ENCODE measurements around the gene SALL2. TPM values are rescaled to one million over a fixed set of nuclear protein-coding genes. Genes with fewer than 3 reads are reported as not detected.

The SALL2 gene
- total and polyA plus RNA-seq, 4 experiments from 2014 or later: 0.42 to 6.6 (median 4.6) TPM

DNA sequence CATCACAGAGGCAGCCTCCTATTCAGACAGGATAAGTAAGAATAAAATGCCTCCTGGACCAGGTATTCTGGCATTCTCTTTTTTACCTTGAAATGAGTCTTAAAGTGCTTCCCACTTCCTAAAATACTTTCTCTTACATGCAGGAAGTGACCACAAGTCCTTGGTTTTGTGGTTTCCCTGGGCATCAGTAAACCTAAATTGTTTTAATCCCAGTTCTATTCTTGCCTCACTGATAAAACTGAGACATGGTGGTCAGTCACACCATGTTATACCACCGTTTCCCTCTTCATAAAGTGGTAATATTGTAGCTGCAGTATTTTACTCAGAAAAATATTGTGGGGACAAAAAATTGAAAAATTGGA is 1.2 kb upstream of the SALL2 start:
- Histone ChIP-seq H3K9me3 (ENCODE audit: control insufficient read depth in 1 of 2, low read length in 2 of 2) (no peaks in the 10 kb centered on the region), H3K27me3 (ENCODE audit: insufficient read depth, low read length) (no peaks in the 10 kb centered on the region), H3K27ac (ENCODE audit: low read depth, low read length) (no peak overlapping the region), H3K4me1 (ENCODE audit: insufficient read depth, low read length) (peaks cover 15% of the 10 kb centered on the region), H3K4me3 (ENCODE audit: low read length in 2 of 2) (no peak overlapping the region), H3K36me3 (ENCODE audit: insufficient read depth, low read length) (no peaks in the 10 kb centered on the region)
- Mint-ChIP-seq H3K4me3 (peak overlapping the region; percentile 66 to 90 (median 84)), H3K27me3 (peaks cover 0 to 3% of the 10 kb centered on the region in 2 donors), H3K27ac (peak overlapping the region in 4 of 7 donors; percentile 13 to 70 (median 63)), H3K4me1 (peaks cover 7 to 20% (median 11%) of the 10 kb centered on the region in 4 donors), H3K9me3 (no peaks in the 10 kb centered on the region), H3K36me3 (no peaks in the 10 kb centered on the region)
- intact Hi-C loops (cut with micrococcal nuclease): no loop called here
- CTCF ChIA-PET (ENCODE audit: partially characterized antibody): interaction anchor here (2.9 to 4.9 kb wide), 2 partner anchors 15 to 29 kb away, joined by 15 to 24 read pairs; partner anchors contain the start of gene METTL3
- POLR2A ChIA-PET (ENCODE audit: partially characterized antibody): interaction anchor here (2.2 to 5.2 kb wide), 2 partner anchors 16 to 90 kb away, joined by 11 to 55 read pairs; partner anchors contain the start of gene METTL3
- DNase-seq: no peak

DNA sequence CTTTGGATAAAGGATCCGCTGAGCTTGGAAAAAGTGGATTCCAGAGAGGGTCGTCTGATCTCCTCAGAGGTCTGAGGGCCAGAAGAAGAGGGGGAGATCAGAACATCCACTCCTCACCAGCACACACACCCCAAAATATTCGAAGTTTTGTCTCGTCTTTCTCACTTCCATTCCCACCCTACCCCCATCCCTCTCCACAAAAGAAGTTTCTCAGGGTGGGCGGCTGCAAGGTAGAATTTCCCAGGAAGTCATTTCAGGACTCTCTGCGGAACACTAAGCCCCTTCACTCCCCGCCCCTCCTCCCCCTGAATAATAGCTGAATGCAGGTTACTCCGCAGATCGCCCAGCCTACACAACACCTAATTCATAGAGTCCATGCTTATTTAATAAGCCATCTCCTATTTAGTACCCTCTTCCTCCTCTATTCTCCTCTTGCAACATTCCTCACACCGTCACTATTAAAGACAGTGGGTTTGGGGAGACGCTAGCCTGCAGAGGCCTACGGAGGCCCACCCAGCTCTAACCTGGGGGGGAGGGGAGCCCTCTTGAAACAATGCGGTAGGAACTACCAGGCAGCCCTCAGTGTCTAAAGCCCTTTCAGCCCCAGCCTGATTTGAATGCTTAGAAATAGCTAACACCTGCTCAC is 649 bp upstream of the SALL2 start:
- H3K27ac Mint-ChIP-seq: peak overlapping the region in 6 of 7 donors; percentile 18 to 92 (median 73)
- CTCF ChIA-PET (ENCODE audit: partially characterized antibody): interaction anchor here (0.9 to 4.9 kb wide), 7 partner anchors 9 to 71 kb away, joined by 3 to 24 read pairs (median 4); partner anchors contain the start of genes CHD8 and METTL3

DNA sequence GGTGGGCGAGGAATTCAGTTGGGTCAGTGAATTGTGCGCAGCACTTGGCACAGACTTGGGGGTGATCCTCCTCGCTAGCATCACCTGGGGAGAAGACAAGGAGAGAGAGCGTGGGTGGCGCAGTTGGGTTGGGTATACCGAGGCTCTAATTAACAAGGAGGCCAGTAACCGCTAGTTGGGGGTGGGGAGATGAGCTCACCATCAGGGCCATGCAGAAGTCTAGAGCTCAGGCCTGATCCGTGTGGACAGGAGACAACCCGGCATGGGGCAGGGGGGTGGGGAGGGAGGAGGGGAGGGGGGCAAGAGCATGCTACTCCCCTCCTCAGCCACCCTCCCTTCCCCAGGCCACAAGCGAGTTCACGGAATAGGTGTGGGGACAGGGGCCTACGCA is 580 bp downstream of the SALL2 start:
- POLR2A ChIA-PET (ENCODE audit: partially characterized antibody): interaction anchor here (2.2 to 5.2 kb wide), 2 partner anchors 14 to 89 kb away, joined by 11 to 55 read pairs; partner anchors contain the start of gene METTL3
- no peaks in the 10 kb centered on the region for H3K9me3 ChIP-seq (ENCODE audit: control insufficient read depth in 1 of 2, low read length in 2 of 2)
- peak overlapping the region; percentile 43 for H3K27ac ChIP-seq (ENCODE audit: low read depth, low read length)
- intact Hi-C loops (cut with micrococcal nuclease): no loop called here
- peaks cover 15% of the 10 kb centered on the region for H3K4me1 ChIP-seq (ENCODE audit: insufficient read depth, low read length)
- H3K36me3 ChIP-seq (ENCODE audit: insufficient read depth, low read length): no peaks in the 10 kb centered on the region
- no peak for DNase-seq
- H3K27me3 ChIP-seq (ENCODE audit: insufficient read depth, low read length): no peaks in the 10 kb centered on the region
- Mint-ChIP-seq H3K9me3 (no peaks in the 10 kb centered on the region), H3K36me3 (no peaks in the 10 kb centered on the region), H3K4me3 (peak overlapping the region; percentile 81 to 90 (median 84)), H3K27me3 (no peaks in the 10 kb centered on the region), H3K4me1 (peaks cover 7 to 20% (median 11%) of the 10 kb centered on the region in 4 donors), H3K27ac (peak overlapping the region in 5 of 7 donors; percentile 21 to 92 (median 79))
- peak overlapping the region in 1 of 2 donors; percentile 67 for H3K4me3 ChIP-seq (ENCODE audit: low read length in 2 of 2)
- CTCF ChIA-PET (ENCODE audit: partially characterized antibody): interaction anchor here (0.9 to 4.9 kb wide), 8 partner anchors 9 to 70 kb away, joined by 3 to 24 read pairs (median 4); partner anchors contain the start of genes CHD8 and METTL3

More for the DNA sequence above, 649 bp upstream of the SALL2 start:
- DNase-seq: no peak
- H3K4me1 ChIP-seq (ENCODE audit: insufficient read depth, low read length): peaks cover 15% of the 10 kb centered on the region
- no peaks in the 10 kb centered on the region for H3K9me3 ChIP-seq (ENCODE audit: control insufficient read depth in 1 of 2, low read length in 2 of 2)
- H3K27ac ChIP-seq (ENCODE audit: low read depth, low read length): peak overlapping the region; percentile 43
- Mint-ChIP-seq H3K27me3 (no peaks in the 10 kb centered on the region), H3K4me3 (peak overlapping the region; percentile 77 to 90 (median 84)), H3K9me3 (no peaks in the 10 kb centered on the region), H3K4me1 (peaks cover 7 to 20% (median 11%) of the 10 kb centered on the region in 4 donors), H3K36me3 (no peaks in the 10 kb centered on the region)
- H3K36me3 ChIP-seq (ENCODE audit: insufficient read depth, low read length): no peaks in the 10 kb centered on the region
- POLR2A ChIA-PET (ENCODE audit: partially characterized antibody): interaction anchor here (1.2 to 5.2 kb wide), 3 partner anchors 16 to 90 kb away, joined by 6 to 55 read pairs (median 11); partner anchors contain the start of gene METTL3
- peak overlapping the region; percentile 42 to 67 for H3K4me3 ChIP-seq (ENCODE audit: low read length in 2 of 2)
- no peaks in the 10 kb centered on the region for H3K27me3 ChIP-seq (ENCODE audit: insufficient read depth, low read length)
- intact Hi-C loops (cut with micrococcal nuclease): loop anchor here (1.0 kb wide), 1 partner anchor 15 kb away; the partner anchor contains the start of gene METTL3

DNA sequence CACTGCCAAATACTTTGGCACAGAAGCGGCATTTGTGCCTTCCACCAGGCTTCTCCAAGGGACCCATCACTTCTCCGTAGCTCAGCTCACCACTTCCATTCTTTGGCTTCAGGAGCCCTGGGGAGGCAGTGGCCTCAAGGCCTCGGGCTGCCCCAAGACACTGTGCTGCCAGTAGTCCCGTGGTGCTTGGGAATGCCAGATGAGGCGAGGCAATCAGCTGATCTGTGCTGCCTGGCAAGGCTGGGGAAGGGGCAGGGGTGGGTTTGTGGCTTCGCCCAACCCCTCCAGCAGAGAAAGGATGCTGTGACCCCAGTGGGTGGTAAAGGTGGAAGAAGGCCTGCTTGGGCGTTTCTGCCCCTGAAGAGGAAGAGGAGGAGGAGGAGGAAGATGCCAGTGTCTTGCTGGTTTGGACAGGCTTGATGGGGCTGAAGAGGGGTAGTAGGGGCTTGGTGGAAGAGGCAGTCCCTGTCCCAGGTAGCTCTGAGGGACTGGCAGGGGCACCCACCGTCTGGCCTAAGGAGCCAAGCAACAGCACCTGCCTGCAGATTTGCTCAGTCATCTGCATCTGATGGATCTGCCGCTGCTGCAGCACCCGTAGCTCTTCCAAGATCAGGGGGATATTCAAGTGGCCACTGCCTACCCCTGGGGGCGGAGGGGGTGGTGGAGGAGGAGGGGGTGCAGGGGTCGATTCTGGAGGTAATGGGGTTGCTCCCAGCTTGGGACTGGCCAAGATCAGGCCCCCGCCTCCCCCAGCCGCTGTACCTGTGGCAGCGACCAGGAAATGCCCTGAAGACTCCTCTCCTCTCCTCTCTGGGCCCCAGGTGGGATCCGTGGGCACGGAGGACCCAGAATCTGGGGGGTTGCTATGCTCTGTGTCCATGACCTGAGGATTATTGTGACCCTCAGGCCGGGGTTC is 1.3 kb downstream of the SALL2 start:
- H3K4me3 Mint-ChIP-seq: peak overlapping the region; percentile 71 to 90 (median 84)

DNA sequence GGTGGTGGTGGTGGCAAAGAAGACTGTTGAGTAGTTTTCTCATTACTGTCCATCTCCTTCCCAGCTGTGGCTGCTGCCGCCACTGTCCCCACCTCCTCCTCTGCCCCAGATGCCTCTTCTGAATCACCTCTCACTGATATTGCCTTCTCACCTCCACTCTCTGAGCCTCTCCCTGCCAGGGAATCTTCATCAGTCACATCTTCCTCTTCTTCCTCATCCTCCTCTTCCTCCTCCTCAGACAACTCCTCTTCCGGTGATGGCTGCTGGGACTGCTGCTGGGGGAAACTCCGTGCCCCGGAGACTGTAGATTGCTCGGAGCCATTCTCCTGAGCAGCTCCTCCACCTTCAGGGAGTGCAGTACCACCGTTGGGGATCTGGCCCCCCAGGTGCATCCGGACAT is 2.9 kb downstream of the SALL2 start:
- Mint-ChIP-seq H3K9me3 (no peaks in the 10 kb centered on the region), H3K4me3 (peak overlapping the region in 1 of 8 donors; percentile 5), H3K27ac (no peak overlapping the region), H3K27me3 (no peaks in the 10 kb centered on the region), H3K36me3 (no peaks in the 10 kb centered on the region), H3K4me1 (peaks cover 7 to 20% (median 11%) of the 10 kb centered on the region in 4 donors)
- Histone ChIP-seq H3K36me3 (ENCODE audit: insufficient read depth, low read length) (no peaks in the 10 kb centered on the region), H3K9me3 (ENCODE audit: control insufficient read depth in 1 of 2, low read length in 2 of 2) (no peaks in the 10 kb centered on the region), H3K27ac (ENCODE audit: low read depth, low read length) (no peak overlapping the region), H3K4me3 (ENCODE audit: low read length in 2 of 2) (no peak overlapping the region), H3K4me1 (ENCODE audit: insufficient read depth, low read length) (peaks cover 15% of the 10 kb centered on the region), H3K27me3 (ENCODE audit: insufficient read depth, low read length) (no peaks in the 10 kb centered on the region)
- CTCF ChIA-PET (ENCODE audit: partially characterized antibody): interaction anchor here (0.7 to 1.4 kb wide), 5 partner anchors 11 to 27 kb away, joined by 3 to 6 read pairs (median 3); partner anchors contain the start of gene METTL3
- POLR2A ChIA-PET (ENCODE audit: partially characterized antibody): no interaction called here
- intact Hi-C loops (cut with micrococcal nuclease): no loop called here
- DNase-seq: no peak

More for the DNA sequence above, 1.3 kb downstream of the SALL2 start:
- H3K9me3 Mint-ChIP-seq: no peaks in the 10 kb centered on the region
- no peak for DNase-seq
- no peak overlapping the region for H3K4me3 ChIP-seq (ENCODE audit: low read length in 2 of 2)
- H3K36me3 Mint-ChIP-seq: no peaks in the 10 kb centered on the region
- no peaks in the 10 kb centered on the region for H3K27me3 ChIP-seq (ENCODE audit: insufficient read depth, low read length)
- peaks cover 7 to 20% (median 11%) of the 10 kb centered on the region in 4 donors for H3K4me1 Mint-ChIP-seq
- H3K27ac Mint-ChIP-seq: peak overlapping the region in 5 of 7 donors; percentile 21 to 82 (median 35)
- ChIA-PET CTCF (ENCODE audit: partially characterized antibody) (interaction anchor here (1.0 to 4.9 kb wide), 3 partner anchors 8 to 47 kb away, joined by 4 to 24 read pairs (median 4); no protein-coding TSS in a partner anchor), POLR2A (ENCODE audit: partially characterized antibody) (interaction anchor here (5.2 kb wide), 1 partner anchor 14 kb away, joined by 55 read pairs; the partner anchor contains the start of gene METTL3)
- H3K36me3 ChIP-seq (ENCODE audit: insufficient read depth, low read length): no peaks in the 10 kb centered on the region
- no peaks in the 10 kb centered on the region for H3K9me3 ChIP-seq (ENCODE audit: control insufficient read depth in 1 of 2, low read length in 2 of 2)
- no peaks in the 10 kb centered on the region for H3K27me3 Mint-ChIP-seq
- H3K4me1 ChIP-seq (ENCODE audit: insufficient read depth, low read length): peaks cover 15% of the 10 kb centered on the region
- no peak overlapping the region for H3K27ac ChIP-seq (ENCODE audit: low read depth, low read length)
- intact Hi-C loops (cut with micrococcal nuclease): no loop called here

DNA sequence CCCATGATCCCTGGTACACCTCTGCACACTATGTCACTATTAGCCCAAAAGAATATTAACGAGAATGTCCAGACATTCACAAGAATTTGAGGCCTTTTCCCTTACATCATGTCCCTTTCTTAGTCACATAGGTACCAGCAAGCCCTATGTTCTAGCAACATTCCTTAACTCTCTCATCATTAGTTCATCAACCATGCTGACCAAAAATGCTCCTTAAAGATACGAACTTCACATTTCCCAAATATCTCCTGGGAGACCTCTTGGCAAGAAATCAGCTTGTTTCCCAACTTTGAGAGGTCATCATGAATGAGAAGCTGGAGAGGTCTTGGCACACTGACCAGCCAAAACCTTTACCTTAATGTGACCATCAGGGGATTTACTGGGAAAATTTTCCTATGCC is 4.6 kb downstream of the SALL2 start:
- Mint-ChIP-seq H3K4me1 (peaks cover 3 to 11% (median 5%) of the 10 kb centered on the region in 4 donors), H3K4me3 (no peak overlapping the region), H3K36me3 (no peaks in the 10 kb centered on the region), H3K9me3 (no peaks in the 10 kb centered on the region), H3K27me3 (no peaks in the 10 kb centered on the region), H3K27ac (no peak overlapping the region)
- ChIA-PET POLR2A (ENCODE audit: partially characterized antibody) (no interaction called here), CTCF (ENCODE audit: partially characterized antibody) (interaction anchor here (1.9 kb wide), 1 partner anchor 23 kb away, joined by 6 read pairs; no protein-coding TSS in a partner anchor)
- intact Hi-C loops (cut with micrococcal nuclease): no loop called here
- Histone ChIP-seq H3K9me3 (ENCODE audit: control insufficient read depth in 1 of 2, low read length in 2 of 2) (no peaks in the 10 kb centered on the region), H3K4me3 (ENCODE audit: low read length in 2 of 2) (no peak overlapping the region), H3K36me3 (ENCODE audit: insufficient read depth, low read length) (no peaks in the 10 kb centered on the region), H3K4me1 (ENCODE audit: insufficient read depth, low read length) (peaks cover 5% of the 10 kb centered on the region), H3K27ac (ENCODE audit: low read depth, low read length) (no peak overlapping the region), H3K27me3 (ENCODE audit: insufficient read depth, low read length) (no peaks in the 10 kb centered on the region)
- DNase-seq: no peak
